PC-9 (cell line): ENCODE data around the gene VPS13A. TPM values are rescaled to one million over a fixed set of nuclear protein-coding genes. Genes with fewer than 3 reads are reported as not detected.

Source experiments
- BruUV-seq: library from RNA; stranded (reverse); fragments of 400-500 nt; replicated peaks from 2 replicates; lab custom pipeline; 2021; lab: Mats Ljungman, UMichigan
- CTCF ChIA-PET: fragments of 300-600 bp; sonication (Branson Sonifier 250); formaldehyde crosslinking; loops from one replicate; lab custom pipeline; 2022; ENCODE audit warnings: antibody characterized with exemption; lab: Charles Lee
- POLR2A ChIA-PET: fragments of 300-600 bp; sonication (Branson Sonifier 250); formaldehyde crosslinking; loops from one replicate; lab custom pipeline; 2022; ENCODE audit warnings: antibody characterized with exemption; ENCODE audit not compliant: unreplicated experiment; lab: Charles Lee
- DNase-seq, 2 experiments: peaks; one replicate each; pipeline versions ENCODE4 v3.0.0 to v3.0.0-alpha.2; 2015 to 2022; ENCODE audit warnings: mixed read lengths in 1 of 2
- H2AFZ ChIP-seq: fragments of 200-600 bp; sonication (generic); 2 replicates; pipeline ENCODE4 v1.8.1; 2017; ENCODE audit warnings: antibody characterized with exemption
- H3F3A ChIP-seq: fragments of 200-600 bp; sonication (generic); 2 replicates; pipeline ENCODE4 v1.8.1; 2017; ENCODE audit warnings: antibody characterized with exemption, mild to moderate bottlenecking, low read depth; ENCODE audit not compliant: insufficient read depth
- H3K27ac ChIP-seq: fragments of 200-600 bp; sonication (generic); 2 replicates; pipeline ENCODE4 v1.6.1; 2016; ENCODE audit warnings: mixed run types
- H3K27me3 ChIP-seq: fragments of 200-600 bp; sonication (generic); 2 replicates; pipeline ENCODE4 v1.6.1; 2016; ENCODE audit warnings: low read depth, mixed run types; ENCODE audit not compliant: insufficient read depth
- H3K36me3 ChIP-seq: fragments of 200-600 bp; sonication (generic); 2 replicates; pipeline ENCODE4 v1.6.1; 2016; ENCODE audit warnings: low read depth, mixed run types
- H3K4me1 ChIP-seq: fragments of 200-600 bp; sonication (generic); replicated peaks from 2 replicates; pipeline ENCODE4 v1.6.1; 2016; ENCODE audit warnings: mixed run types; ENCODE audit not compliant: insufficient read depth
- H3K4me2 ChIP-seq: fragments of 200-600 bp; sonication (generic); 2 replicates; pipeline ENCODE4 v1.6.1; 2017; ENCODE audit warnings: mixed run types
- H3K4me3 ChIP-seq: fragments of 200-600 bp; sonication (generic); 2 replicates; pipeline ENCODE4 v1.6.1; 2016; ENCODE audit warnings: mixed run types
- H3K79me2 ChIP-seq: fragments of 200-600 bp; sonication (generic); 2 replicates; pipeline ENCODE4 v1.6.1; 2017; ENCODE audit warnings: low read depth, mixed run types
- H3K9me2 ChIP-seq: fragments of 200-600 bp; sonication (generic); 2 replicates; pipeline ENCODE4 v1.8.1; 2017; ENCODE audit warnings: mild to moderate bottlenecking; ENCODE audit not compliant: insufficient read depth
- H3K9me3 ChIP-seq: fragments of 200-600 bp; sonication (generic); 2 replicates; pipeline ENCODE4 v1.8.1; 2016; ENCODE audit warnings: low read depth; ENCODE audit not compliant: insufficient read depth
- H4K20me1 ChIP-seq: fragments of 200-600 bp; sonication (generic); 2 replicates; pipeline ENCODE4 v1.8.1; 2017; ENCODE audit not compliant: insufficient read depth
- CTCF ChIP-seq: fragments of 200-600 bp; sonication (generic); conservative IDR thresholded peaks from 2 replicates; pipeline ENCODE4 v1.6.1; 2017; ENCODE audit warnings: mixed run types, antibody characterized with exemption, mild to moderate bottlenecking, moderate library complexity
- EZH2 ChIP-seq: fragments of 200-600 bp; sonication (generic); IDR thresholded peaks from 2 replicates; pipeline ENCODE4 v1.8.0; 2017; ENCODE audit warnings: antibody characterized with exemption, low read depth
- intact Hi-C: fragments of 100-400 bp; cut with micrococcal nuclease; formaldehyde crosslinking; loops from one replicate; pipeline ENCODE4 v1.10.0; 2022; ENCODE audit not compliant: unreplicated experiment
- total RNA-seq: library from RNA; stranded (reverse); gene quantifications from 2 replicates; pipeline ENCODE4 v1.2.3, GENCODE V29; 2021

The VPS13A gene
- total RNA-seq, 1 experiment from 2014 or later, result 53.9 TPM

- H3K4me1 ChIP-seq, result no peaks in the 10 kb centered on the region
- no peak overlapping the region for H3K27ac ChIP-seq
- no peaks in the 10 kb centered on the region for H3K9me2 ChIP-seq
- 0 out of 2 replicates have a peak, but pooled peaks cover 3% of the 10 kb centered on the region for H3K36me3 ChIP-seq
- H3F3A ChIP-seq, result no peaks in the 10 kb centered on the region; the same call in 1 of the 2 replicates
- CTCF ChIA-PET, result no interaction called here
- no peaks in the 10 kb centered on the region for H3K9me3 ChIP-seq
- POLR2A ChIA-PET, result interaction anchor here (0.6 kb wide), 1 partner anchor 45 kb away, joined by 4 read pairs; no protein-coding TSS in a partner anchor
- BruUV-seq, result no TSS peak
- TF ChIP-seq EZH2 (no peak), CTCF (no peak)
- no peak overlapping the region for H2AFZ ChIP-seq
- intact Hi-C loops, result no loop called here
- H3K4me3 ChIP-seq, result no peak overlapping the region
- H4K20me1 ChIP-seq, result no peaks in the 10 kb centered on the region
- DNase-seq, result no peak
- no peaks in the 10 kb centered on the region for H3K27me3 ChIP-seq
- no peak overlapping the region for H3K4me2 ChIP-seq
- no peaks in the 10 kb centered on the region for H3K79me2 ChIP-seq
Observed at GRCh38 chr9:77211561-77211960, 34.2 kb downstream of the VPS13A start.

- Histone ChIP-seq H3K79me2 (no peaks in the 10 kb centered on the region), H3K9me2 (no peaks in the 10 kb centered on the region), H3K4me2 (no peak overlapping the region), H2AFZ (no peak overlapping the region), H3K27me3 (no peaks in the 10 kb centered on the region), H3K9me3 (no peaks in the 10 kb centered on the region), H3K4me3 (no peak overlapping the region), H3K27ac (no peak overlapping the region), H3F3A (no peaks in the 10 kb centered on the region), H4K20me1 (no peaks in the 10 kb centered on the region), H3K4me1 (no peaks in the 10 kb centered on the region), H3K36me3 (0 out of 2 replicates have a peak, but pooled peaks cover 3% of the 10 kb centered on the region)
- no peak for TF ChIP-seq EZH2
- no peak for TF ChIP-seq CTCF
- ChIA-PET CTCF (no interaction called here), POLR2A (no interaction called here)
- intact Hi-C loops, result no loop called here
- no TSS peak for BruUV-seq
- DNase-seq, result no peak
Observed at GRCh38 chr9:77212801-77213200, 35.5 kb downstream of the VPS13A start.

GRCh38 chr9:77215874-77216273 is 38.5 kb downstream of the VPS13A start:
- CTCF ChIA-PET, result interaction anchor here (0.6 to 1.1 kb wide), 2 partner anchors 25 to 49 kb away, joined by 3 read pairs; no protein-coding TSS in a partner anchor
- BruUV-seq, result no TSS peak
- H3K4me3 ChIP-seq, result no peak overlapping the region
- no peaks in the 10 kb centered on the region for H3K9me3 ChIP-seq
- no peaks in the 10 kb centered on the region for H3F3A ChIP-seq
- no peak overlapping the region for H3K4me2 ChIP-seq
- POLR2A ChIA-PET, result no interaction called here
- intact Hi-C loops, result loop anchor here (2.0 kb wide), 1 partner anchor 405 kb away; no protein-coding TSS in a partner anchor
- H3K4me1 ChIP-seq, result no peaks in the 10 kb centered on the region
- H4K20me1 ChIP-seq, result no peaks in the 10 kb centered on the region
- no peaks in the 10 kb centered on the region; the same call in 1 of the 2 replicates for H3K9me2 ChIP-seq
- H2AFZ ChIP-seq, result no peak overlapping the region
- TF ChIP-seq EZH2 (no peak), CTCF (peak; percentile 36; the same call in 1 of the 2 replicates)
- 0 out of 2 replicates have a peak, but pooled peaks cover 3% of the 10 kb centered on the region for H3K36me3 ChIP-seq
- DNase-seq, result no peak
- H3K27ac ChIP-seq, result no peak overlapping the region
- H3K27me3 ChIP-seq, result no peaks in the 10 kb centered on the region
- H3K79me2 ChIP-seq, result no peaks in the 10 kb centered on the region
